H1 (cell line): ENCODE data around the gene FAM240A. TPM values are rescaled to one million over a fixed set of nuclear protein-coding genes. Genes with fewer than 3 reads are reported as not detected.

Source experiments
- CTCF ChIA-PET: fragments of 300-600 bp; sonication (Branson Sonifier 250); formaldehyde crosslinking; loops from one replicate; lab custom pipeline; 2021; ENCODE audit not compliant: partially characterized antibody; lab: Charles Lee
- POLR2A ChIA-PET: fragments of 300-600 bp; sonication (Branson Sonifier 250); formaldehyde crosslinking; loops from one replicate; lab custom pipeline; 2021; ENCODE audit warnings: inconsistent platforms; ENCODE audit not compliant: partially characterized antibody; lab: Charles Lee
- DNase-seq, 2 experiments: peaks; one replicate each; pipeline versions ENCODE4 v3.0.0 to v3.0.0-alpha.2; 2010 to 2022; ENCODE audit warnings: low spot score in 2 of 2, low read depth in 1 of 2, mixed read lengths in 1 of 2
- FAIRE-seq: peaks from 2 replicates; lab custom pipeline; 2011; peaks lifted over from hg19 to GRCh38; lab: Jason Lieb, UNC
- H2AFZ ChIP-seq: 2 replicates; pipeline ENCODE4 v1.8.1; 2012; ENCODE audit warnings: low read length, inconsistent platforms
- H2AK5ac ChIP-seq: 2 replicates; pipeline ENCODE4 v1.6.1; 2013; ENCODE audit warnings: low read depth, low read length
- H2BK120ac ChIP-seq: replicated peaks from 2 replicates; pipeline ENCODE3; 2013; ENCODE audit warnings: low read depth, low read length, inconsistent platforms
- H2BK12ac ChIP-seq: 2 replicates; pipeline ENCODE4 v1.6.1; 2013; ENCODE audit warnings: low read depth, low read length
- H2BK15ac ChIP-seq: 2 replicates; pipeline ENCODE4 v1.6.1; 2013; ENCODE audit warnings: low read length
- H2BK20ac ChIP-seq: 2 replicates; pipeline ENCODE4 v1.6.1; 2013; ENCODE audit warnings: low read length
- H2BK5ac ChIP-seq: 2 replicates; pipeline ENCODE4 v1.6.1; 2013; ENCODE audit warnings: low read depth, low read length
- H3K14ac ChIP-seq: 2 replicates; pipeline ENCODE4 v1.6.1; 2013; ENCODE audit warnings: inconsistent platforms; ENCODE audit not compliant: insufficient read length
- H3K18ac ChIP-seq: 2 replicates; pipeline ENCODE4 v1.6.1; 2013; ENCODE audit warnings: low read length; ENCODE audit errors: extremely low read depth
- H3K23ac ChIP-seq: 2 replicates; pipeline ENCODE4 v1.6.1; 2013; ENCODE audit warnings: inconsistent platforms; ENCODE audit not compliant: insufficient read length
- H3K23me2 ChIP-seq: 2 replicates; pipeline ENCODE4 v1.6.1; 2013; ENCODE audit warnings: low read depth, low read length
- H3K27ac ChIP-seq: 2 replicates; pipeline ENCODE4 v1.6.1; 2011; ENCODE audit warnings: low read depth, low read length, inconsistent platforms
- H3K27me3 ChIP-seq, 4 experiments: replicated peaks in 1 of 4; 1 replicate in 1 of 4; 2 replicates in 3 of 4; pipeline versions ENCODE4 v1.6.1 to v1.8.1; 2011 to 2013; ENCODE audit warnings: low read length in 3 of 4, mild to moderate bottlenecking in 3 of 4, inconsistent platforms in 2 of 4, mixed read lengths in 2 of 4, moderate library complexity in 1 of 4; ENCODE audit not compliant: control insufficient read depth in 3 of 4, insufficient read depth in 3 of 4; ENCODE audit errors: extremely low read depth in 1 of 4
- H3K36me3 ChIP-seq, 4 experiments: 2 replicates each; pipeline versions ENCODE4 v1.6.1 to v1.8.1; 2011 to 2013; ENCODE audit warnings: mild to moderate bottlenecking in 4 of 4, low read length in 3 of 4, moderate library complexity in 2 of 4, control low read depth in 1 of 4, inconsistent platforms in 1 of 4; ENCODE audit not compliant: insufficient read depth in 4 of 4, control insufficient read depth in 2 of 4
- H3K4ac ChIP-seq: replicated peaks from 2 replicates; pipeline ENCODE3; 2013; ENCODE audit warnings: low read length, low read depth, mixed read lengths, inconsistent platforms; ENCODE audit not compliant: insufficient read length
- H3K4me1 ChIP-seq, 4 experiments: replicated peaks in 1 of 4; 1 replicate in 1 of 4; 2 replicates in 3 of 4; pipeline versions ENCODE4 v1.6.1 to v1.8.1; 2011 to 2013; ENCODE audit warnings: low read length in 3 of 4, inconsistent platforms in 2 of 4, mixed read lengths in 1 of 4; ENCODE audit not compliant: insufficient read depth in 4 of 4, control insufficient read depth in 3 of 4
- H3K4me2 ChIP-seq, 2 experiments: 2 replicates each; pipeline versions ENCODE4 v1.6.1 to v1.8.1; 2011 to 2013; ENCODE audit warnings: low read depth in 2 of 2, low read length in 2 of 2, control low read depth in 1 of 2, inconsistent platforms in 1 of 2, mild to moderate bottlenecking in 1 of 2; ENCODE audit not compliant: insufficient read depth in 1 of 2
- H3K4me3 ChIP-seq, 4 experiments: fragments of 200-600, 300-600 bp in 1 of 4; sonication (generic), shearing (Covaris generic), sonication (Bioruptor Twin) in 1 of 4; 2 replicates each; pipeline versions ENCODE4 v1.5.1 to v1.8.1; 2011 to 2016; ENCODE audit warnings: low read length in 4 of 4, low read depth in 3 of 4, control low read depth in 2 of 4, inconsistent platforms in 2 of 4, mild to moderate bottlenecking in 2 of 4, mixed read lengths in 1 of 4, moderate library complexity in 1 of 4; ENCODE audit not compliant: insufficient read depth in 2 of 4; ENCODE audit errors: extremely low read depth in 1 of 4
- H3K56ac ChIP-seq: replicated peaks from 2 replicates; pipeline ENCODE3; 2013; ENCODE audit warnings: low read depth, mild to moderate bottlenecking, mixed read lengths, low read length, inconsistent platforms; ENCODE audit not compliant: insufficient read length
- H3K79me1 ChIP-seq: 2 replicates; pipeline ENCODE4 v1.6.1; 2013; ENCODE audit warnings: low read depth, low read length, control low read depth
- H3K79me2 ChIP-seq, 2 experiments: 2 replicates each; pipeline versions ENCODE4 v1.6.1 to v1.8.1; 2012 to 2013; ENCODE audit warnings: low read length in 2 of 2, mild to moderate bottlenecking in 2 of 2, inconsistent platforms in 1 of 2; ENCODE audit not compliant: insufficient read depth in 2 of 2, control insufficient read depth in 1 of 2
- H3K9ac ChIP-seq, 4 experiments: replicated peaks in 1 of 4; 1 replicate in 1 of 4; 2 replicates in 3 of 4; pipeline versions ENCODE4 v1.6.1 to v1.8.1; 2011 to 2013; ENCODE audit warnings: low read depth in 3 of 4, low read length in 3 of 4, control low read depth in 2 of 4, mild to moderate bottlenecking in 2 of 4, moderate library complexity in 2 of 4, inconsistent platforms in 1 of 4; ENCODE audit errors: extremely low read depth in 1 of 4
- H3K9me3 ChIP-seq, 2 experiments: 2 replicates each; pipeline versions ENCODE4 v1.6.1 to v1.8.1; 2012 to 2013; ENCODE audit warnings: mild to moderate bottlenecking in 2 of 2, moderate library complexity in 2 of 2, control low read depth in 1 of 2, inconsistent platforms in 1 of 2, low read depth in 1 of 2, low read length in 1 of 2, mixed read lengths in 1 of 2; ENCODE audit not compliant: insufficient read depth in 2 of 2
- H4K20me1 ChIP-seq, 2 experiments: replicated peaks in 1 of 2; 2 replicates each; pipeline versions ENCODE3 to v1.8.1; 2011 to 2013; ENCODE audit warnings: inconsistent platforms in 2 of 2, low read length in 2 of 2, mild to moderate bottlenecking in 1 of 2; ENCODE audit not compliant: insufficient read depth in 2 of 2, control insufficient read depth in 1 of 2
- H4K5ac ChIP-seq: 2 replicates; pipeline ENCODE4 v1.6.1; 2013; ENCODE audit warnings: low read length, low read depth, mixed read lengths, inconsistent platforms; ENCODE audit not compliant: insufficient read length
- H4K8ac ChIP-seq: 2 replicates; pipeline ENCODE4 v1.8.0; 2013; ENCODE audit warnings: mild to moderate bottlenecking, moderate library complexity, low read length, inconsistent platforms; ENCODE audit not compliant: insufficient read depth; ENCODE audit errors: extremely low read depth
- H4K91ac ChIP-seq: replicated peaks from 2 replicates; pipeline ENCODE3; 2013; ENCODE audit warnings: low read length, mixed read lengths, inconsistent platforms; ENCODE audit not compliant: insufficient read length
- CEBPB ChIP-seq: IDR thresholded peaks from 2 replicates; pipeline ENCODE4 v1.6.1; 2012; ENCODE audit warnings: low read depth, low read length
- JUND ChIP-seq: IDR thresholded peaks from 2 replicates; pipeline ENCODE4 v1.6.1; 2011; ENCODE audit warnings: mild to moderate bottlenecking, improper control_type of control experiment, low read length
- MAX ChIP-seq: IDR thresholded peaks from 2 replicates; pipeline ENCODE4 v1.6.1; 2012; ENCODE audit warnings: inconsistent platforms
- POLR2AphosphoS5 ChIP-seq: IDR thresholded peaks from 2 replicates; pipeline ENCODE4 v1.6.1; 2011; ENCODE audit warnings: low read depth, low read length
- RXRA ChIP-seq: IDR thresholded peaks from 2 replicates; pipeline ENCODE4 v1.6.1; 2011; ENCODE audit warnings: low read depth, mild to moderate bottlenecking, low read length, moderate library complexity; ENCODE audit not compliant: insufficient read depth
- TAF7 ChIP-seq: optimal IDR thresholded peaks from 2 replicates; pipeline ENCODE3; 2011; ENCODE audit warnings: low read depth, mild to moderate bottlenecking, inconsistent platforms, low read length, moderate library complexity, borderline replicate concordance
- TCF12 ChIP-seq: IDR thresholded peaks from 2 replicates; pipeline ENCODE4 v1.6.1; 2011; ENCODE audit warnings: low read depth, mild to moderate bottlenecking, low read length
- WGBS, 2 experiments: shearing (Covaris generic) in 1 of 2; methylation state at CpG; one replicate each; pipeline versions ENCODE4 v1.1.6 to v1.1.7; 2013 to 2015; ENCODE audit warnings: low lambda C conversion rate in 2 of 2, mixed read lengths in 2 of 2, inconsistent platforms in 1 of 2, low coverage in 1 of 2, missing lambda C conversion rate in 1 of 2; ENCODE audit not compliant: insufficient replicate concordance in 2 of 2, insufficient coverage in 1 of 2, insufficient read length in 1 of 2; ENCODE audit errors: extremely low coverage in 1 of 2, missing lambda C conversion rate in 1 of 2; 5-methylcytosine and 5-hydroxymethylcytosine counted together
- polyA plus RNA-seq, 7 experiments: library from polyadenylated mRNA; depleted of rRNA in 3 of 7; stranded (reverse) in 5 of 7; unstranded in 2 of 7; fragments of >200 nt in 5 of 7; fragments of 200-250 nt in 2 of 7; gene quantifications; 1 replicate in 5 of 7; 2 replicates in 1 of 7; 4 replicates in 1 of 7; pipeline versions ENCODE4 v1.2.1 to v1.2.3, GENCODE V29; 2011 to 2013; ENCODE audit warnings: missing spikeins in 2 of 7, mixed read lengths in 2 of 7
- total RNA-seq: library from RNA; stranded (reverse); fragmentation: NEBNext Ultra II Directional; extraction: Animal tissue kit (Norgen Biotek cat#: 25700); gene quantifications from 2 replicates; pipeline ENCODE4 v1.2.1, GENCODE V29; 2021

The FAM240A gene
- total and polyA plus RNA-seq, 2 of the 8 experiments (the other 6 are each of a cell fraction or from before 2014, with no cell fraction given) = 0.08 TPM; not detected in 1

DNA sequence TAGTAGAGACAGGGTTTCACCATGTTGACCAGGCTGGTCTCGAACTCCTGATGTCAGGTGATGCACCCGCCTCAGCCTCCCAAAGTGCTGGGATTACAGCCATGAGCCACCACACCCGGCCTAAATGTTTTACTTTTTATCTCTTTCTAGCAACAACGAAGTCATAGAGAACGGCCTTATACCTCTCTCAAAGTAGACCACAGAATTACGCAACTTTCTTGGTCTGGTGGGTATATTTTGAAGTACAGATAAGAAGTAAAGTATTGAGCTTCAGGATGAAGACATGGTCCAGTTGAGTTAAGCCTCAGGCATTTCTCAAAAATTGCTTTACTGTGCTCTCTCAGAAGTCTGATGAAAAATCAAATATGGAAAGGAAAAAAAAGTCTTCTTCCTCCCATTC lies 30.6 kb downstream of the FAM240A start:
- DNase-seq (no peak), FAIRE-seq (no peak)
- H3K4me2 ChIP-seq = no peak overlapping the region
- H3K9me3 ChIP-seq = peaks cover 2 to 4% of the 10 kb centered on the region in 2 experiments; a peak in 2 of 4 replicates
- no peaks in the 10 kb centered on the region for H3K79me2 ChIP-seq
- H2BK120ac ChIP-seq = no peak overlapping the region
- H4K20me1 ChIP-seq = no peaks in the 10 kb centered on the region
- H4K91ac ChIP-seq = no peak overlapping the region
- no peaks in the 10 kb centered on the region for H3K79me1 ChIP-seq
- H2AK5ac ChIP-seq = no peak overlapping the region
- H3K23me2 ChIP-seq = no peaks in the 10 kb centered on the region
- TF ChIP-seq TCF12 (no peak), MAX (no peak), RXRA (no peak), JUND (no peak), TAF7 (no peak), POLR2AphosphoS5 (no peak), CEBPB (peak; percentile 53; the same call in 1 of the 2 replicates)
- no peaks in the 10 kb centered on the region for H3K27me3 ChIP-seq
- ChIA-PET CTCF (interaction anchor here (1.4 kb wide), 1 partner anchor 14 kb away, joined by 6 read pairs; no protein-coding TSS in a partner anchor), POLR2A (interaction anchor here (1.3 kb wide), 1 partner anchor 16 kb away, joined by 3 read pairs; no protein-coding TSS in a partner anchor)
- WGBS, 2 experiments = 92% methylated on average over 6 of the region's 6 CpGs; no CpG with 5 or more reads in 1 of the 2 experiments
- no peak overlapping the region for H3K4me3 ChIP-seq
- no peak overlapping the region for H2BK15ac ChIP-seq
- H4K5ac ChIP-seq = no peak overlapping the region
- H3K27ac ChIP-seq = no peak overlapping the region
- H3K4ac ChIP-seq = no peak overlapping the region
- H3K14ac ChIP-seq = no peak overlapping the region
- H3K36me3 ChIP-seq = no peaks in the 10 kb centered on the region; a peak in 1 of 8 replicates
- no peak overlapping the region for H3K9ac ChIP-seq
- H4K8ac ChIP-seq = no peak overlapping the region
- no peaks in the 10 kb centered on the region for H3K4me1 ChIP-seq
- no peak overlapping the region for H3K23ac ChIP-seq
- H2AFZ ChIP-seq = no peak overlapping the region
- no peak overlapping the region for H3K56ac ChIP-seq
- H2BK20ac ChIP-seq = no peak overlapping the region
- H3K18ac ChIP-seq = no peak overlapping the region
- H2BK5ac ChIP-seq = no peak overlapping the region
- no peak overlapping the region for H2BK12ac ChIP-seq
